ENCODE measurements around the gene INPP4A.
"Not testable (repeated sequence)": the region's sequence is repeated elsewhere in the genome, so short reads cannot be mapped to it uniquely, and the experiment has no call there.

The INPP4A gene

GRCh38 chr2:98444436-98445176, at the start of gene INPP4A:
Gene INPP4A, plus strand, starts transcription at chr2:98444858. Its CDS starts 75,191 bp downstream, at chr2:98520049.
- peak; percentile 75 to 90 (median 83) for DNase-seq

GRCh38 chr2:98395977-98396376, 48.7 kb upstream of the INPP4A start:
- no peak for DNase-seq

DNA sequence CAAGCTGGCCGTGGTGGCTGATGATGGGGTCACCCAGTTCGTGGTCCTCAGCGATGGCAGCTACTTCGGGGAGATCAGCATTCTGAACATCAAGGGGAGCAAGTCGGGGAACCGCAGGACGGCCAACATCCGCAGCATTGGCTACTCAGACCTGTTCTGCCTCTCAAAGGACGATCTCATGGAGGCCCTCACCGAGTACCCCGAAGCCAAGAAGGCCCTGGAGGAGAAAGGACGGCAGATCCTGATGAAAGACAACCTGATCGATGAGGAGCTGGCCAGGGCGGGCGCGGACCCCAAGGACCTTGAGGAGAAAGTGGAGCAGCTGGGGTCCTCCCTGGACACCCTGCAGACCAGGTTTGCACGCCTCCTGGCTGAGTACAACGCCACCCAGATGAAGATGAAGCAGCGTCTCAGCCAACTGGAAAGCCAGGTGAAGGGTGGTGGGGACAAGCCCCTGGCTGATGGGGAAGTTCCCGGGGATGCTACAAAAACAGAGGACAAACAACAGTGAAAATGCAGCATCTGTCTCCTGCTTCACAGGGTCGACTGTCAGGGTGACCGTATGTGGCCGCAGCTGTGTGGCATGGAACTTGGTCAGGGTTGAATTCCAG, 47.8 kb upstream of the INPP4A start:
- DNase-seq = no peak

DNA sequence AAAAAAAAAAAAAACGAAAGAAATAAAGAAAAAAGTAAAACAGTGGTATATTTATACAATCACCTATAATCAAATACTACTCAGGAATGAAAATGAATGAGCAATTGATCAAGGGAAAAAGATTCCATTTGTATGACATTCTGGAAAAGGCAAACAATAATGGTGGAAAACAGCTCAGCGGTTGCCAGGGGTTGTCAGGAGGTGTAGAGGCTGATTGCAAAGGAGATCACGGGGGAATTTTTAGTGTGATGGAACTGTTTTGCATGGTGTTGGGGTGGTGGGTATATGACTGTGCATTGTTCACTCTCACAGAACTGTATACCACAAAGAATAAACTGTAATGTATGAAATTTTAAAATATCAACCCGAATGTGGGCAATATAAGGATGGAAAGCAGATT, 45.5 kb upstream of the INPP4A start:
- no peak for DNase-seq

DNA sequence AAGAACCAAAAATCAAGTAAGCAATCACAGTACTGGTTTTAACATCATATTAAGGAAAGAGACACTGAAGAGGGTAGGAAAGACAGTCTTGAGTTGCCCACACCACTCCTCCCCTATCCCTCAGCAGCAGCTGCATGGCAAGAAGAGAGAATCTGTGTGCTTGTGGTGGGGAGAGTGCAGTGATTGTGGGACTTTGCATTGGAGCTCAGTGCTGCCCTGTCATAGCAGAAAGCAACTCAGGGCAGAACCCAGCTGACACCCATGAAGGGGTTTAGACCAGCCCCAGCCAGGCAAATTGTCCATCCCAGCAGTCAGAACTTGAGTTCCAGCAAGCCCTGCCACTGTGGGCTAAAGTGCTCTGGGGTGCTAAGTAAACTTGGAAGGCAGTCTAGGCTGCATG, 40.8 kb upstream of the INPP4A start:
- no peak for DNase-seq

GRCh38 chr2:98404556-98405250, 40.0 kb upstream of the INPP4A start:
- no peak for DNase-seq

- no peak for DNase-seq
Observed at GRCh38 chr2:98405301-98405700, 39.4 kb upstream of the INPP4A start.

DNA sequence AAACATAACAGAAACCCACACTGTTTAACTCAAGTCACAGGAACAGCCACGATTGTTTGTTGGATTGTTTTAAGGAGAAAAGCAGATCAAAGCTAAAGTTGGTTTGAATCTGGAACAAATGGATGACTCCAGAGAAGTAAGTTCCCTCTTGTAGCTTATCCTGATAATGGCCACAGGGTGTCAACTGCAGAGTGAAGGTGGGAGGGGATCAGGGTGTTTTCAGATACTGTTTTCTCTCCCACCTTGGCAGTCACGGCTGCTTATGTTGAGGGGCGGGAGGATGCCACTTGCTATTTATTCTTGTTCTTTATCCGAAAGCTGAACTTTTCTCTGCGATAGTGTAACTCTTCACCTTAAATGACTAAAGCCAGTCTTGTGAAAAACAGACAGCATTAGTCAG, 36.5 kb upstream of the INPP4A start:
- no peak for DNase-seq

GRCh38 chr2:98412751-98413458, 31.8 kb upstream of the INPP4A start:
- DNase-seq = peak; percentile 78 to 89 (median 86)

DNA sequence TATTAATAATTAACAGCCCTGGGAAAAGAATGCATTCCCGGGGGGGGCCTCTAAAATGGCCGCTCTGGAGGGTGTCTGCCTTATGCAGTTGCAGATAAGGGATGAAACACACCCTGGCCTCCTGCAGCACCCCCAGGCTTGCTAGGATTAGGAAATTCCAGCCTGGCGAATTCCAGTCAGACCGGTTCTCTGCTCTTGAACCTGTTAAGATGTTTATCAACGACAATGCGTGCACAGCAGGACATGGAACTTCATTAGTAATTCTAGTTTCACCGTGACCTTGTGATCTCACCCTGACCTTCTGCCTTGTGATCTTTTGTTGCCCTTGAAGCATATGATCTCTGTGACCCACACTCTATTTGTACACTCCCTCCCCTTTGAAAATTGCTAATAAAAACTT, 30.4 kb upstream of the INPP4A start:
- not testable (repeated sequence) for DNase-seq

DNA sequence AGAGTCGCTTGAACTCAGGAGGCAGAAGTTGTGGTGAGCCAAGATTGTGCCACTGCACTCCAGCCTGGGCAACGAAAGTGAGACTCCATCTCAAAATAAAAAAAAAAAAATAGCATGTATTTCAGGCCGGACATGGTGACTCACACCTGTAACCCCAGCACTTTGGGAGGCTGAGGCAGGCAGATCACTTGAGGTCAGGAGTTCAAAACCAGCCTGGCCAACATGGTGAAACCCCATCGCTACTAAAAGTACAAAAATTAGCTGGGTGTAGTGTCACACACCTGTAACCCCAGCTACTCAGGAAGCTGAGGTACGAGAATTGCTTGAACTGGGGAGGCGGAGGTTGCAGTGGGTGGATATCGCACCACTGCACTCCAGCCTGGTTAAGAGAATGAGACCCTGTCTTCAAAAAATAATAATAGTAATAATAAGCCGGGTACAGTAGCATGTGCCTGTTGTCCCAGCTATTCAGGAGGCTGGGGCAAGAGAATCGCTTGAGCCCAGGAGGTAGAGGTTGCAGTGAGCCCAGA, 28.9 kb upstream of the INPP4A start:
- not testable (repeated sequence) for DNase-seq

DNA sequence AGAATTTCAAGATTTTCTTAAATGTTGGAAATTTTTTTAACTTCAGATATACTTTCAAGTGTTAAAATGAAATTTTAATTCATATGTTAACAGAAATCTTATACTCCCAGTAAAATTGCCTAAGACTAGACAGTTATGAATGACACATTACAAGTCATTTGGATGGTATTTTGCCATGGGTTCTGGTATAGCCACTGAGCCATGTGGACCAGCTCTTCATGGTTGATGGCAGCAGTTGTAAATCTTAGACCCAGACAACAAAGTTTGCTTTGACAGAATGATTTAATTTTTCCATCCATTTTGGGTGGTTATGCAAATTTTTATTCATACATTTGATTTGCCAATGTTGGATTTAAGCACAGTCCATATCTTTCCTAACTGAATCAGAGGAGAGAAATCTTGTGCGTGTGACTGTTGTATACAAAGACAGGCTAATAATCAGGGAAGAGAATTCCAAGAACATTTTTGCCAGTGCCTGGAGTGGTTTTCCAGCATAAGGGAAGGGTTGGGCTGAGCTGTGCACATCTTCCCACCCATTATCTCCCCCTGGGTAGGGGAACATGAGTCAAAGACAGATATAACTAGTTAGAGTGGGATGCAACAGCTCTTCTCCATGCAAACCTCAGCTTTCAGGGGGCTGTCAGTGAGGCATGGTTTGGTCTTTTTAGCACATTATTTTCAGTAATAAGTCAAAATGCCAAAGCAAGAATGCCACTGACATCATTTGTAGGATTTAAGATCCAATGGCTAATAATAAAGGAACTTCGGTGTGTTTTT, 28.1 kb upstream of the INPP4A start:
- no peak for DNase-seq

- DNase-seq = no peak
Observed at GRCh38 chr2:98419544-98419943, 25.1 kb upstream of the INPP4A start.

DNA sequence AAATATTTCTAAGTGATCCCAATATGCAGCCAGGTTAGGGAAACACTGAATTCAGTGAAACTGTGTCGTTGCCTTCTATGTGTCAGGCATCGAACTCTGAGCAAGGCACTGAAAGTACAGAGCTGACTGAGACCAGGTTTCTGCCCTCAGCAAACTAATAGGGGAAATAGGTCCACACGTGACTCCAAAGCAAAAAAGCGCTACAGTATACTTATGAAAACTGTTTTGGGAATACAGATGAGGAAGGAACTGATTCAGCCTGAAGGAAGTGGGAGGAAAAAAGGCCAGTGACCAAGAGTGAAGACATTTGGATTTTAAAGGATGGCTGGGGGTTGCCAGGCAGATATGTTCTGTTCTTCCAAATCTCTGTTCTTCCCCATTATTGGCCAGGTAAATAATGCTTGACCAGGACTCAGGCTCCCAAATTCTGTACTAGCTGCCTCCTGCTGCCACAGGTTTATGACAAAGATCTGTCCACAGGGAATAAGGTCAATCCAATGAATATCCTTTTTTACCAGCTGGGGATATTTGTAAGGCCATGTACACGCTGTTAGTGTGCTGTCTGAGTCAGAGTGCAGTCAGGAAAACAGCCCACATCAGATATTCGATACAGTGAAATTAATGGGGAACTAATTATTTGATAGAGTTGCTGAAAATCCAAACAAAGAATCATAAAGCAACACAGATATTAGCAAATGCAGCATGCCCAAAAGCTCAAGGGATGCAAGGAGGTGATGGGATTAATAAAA, 24.5 kb upstream of the INPP4A start:
- DNase-seq = peak in 2 of 3 donors; percentile 49 to 70

DNA sequence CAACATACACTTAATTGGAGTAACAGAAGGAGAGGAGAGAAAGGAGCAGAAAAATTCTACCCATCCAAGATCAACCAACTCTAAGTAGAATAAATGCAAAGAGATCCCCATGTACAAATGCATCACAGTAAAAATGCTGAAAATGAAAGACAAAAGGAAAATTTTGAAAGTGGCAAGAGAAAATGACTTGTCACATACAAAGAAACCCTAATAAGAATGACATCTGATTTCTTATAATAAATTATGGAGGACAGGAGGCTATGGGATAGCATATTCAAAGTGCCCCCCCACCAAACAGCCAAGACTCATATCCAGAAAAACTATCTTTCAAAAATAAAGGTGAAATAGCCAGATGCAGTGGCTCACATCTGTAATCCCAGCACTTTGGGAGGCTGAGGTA, 22.2 kb upstream of the INPP4A start:
- no peak for DNase-seq

- no peak for DNase-seq
Observed at GRCh38 chr2:98426771-98427170, 17.9 kb upstream of the INPP4A start.

DNA sequence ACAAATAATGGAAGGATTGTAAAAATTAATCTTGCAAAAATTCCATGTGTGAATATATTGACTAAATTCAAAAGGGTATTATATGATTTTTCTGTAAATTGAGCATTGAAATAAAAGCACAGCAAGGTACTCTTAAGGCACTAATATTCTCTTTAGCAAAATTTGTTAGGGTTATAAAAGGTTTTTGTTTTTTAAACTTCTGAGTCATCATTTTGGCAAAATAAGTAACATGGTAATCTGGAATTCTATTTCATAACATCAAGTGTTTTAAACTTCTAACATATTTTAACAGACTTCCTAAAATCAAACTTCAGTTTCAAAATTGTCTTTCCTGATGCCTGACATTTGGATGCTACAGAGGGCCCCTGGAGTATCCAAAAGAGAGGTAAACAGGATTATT, 12.5 kb upstream of the INPP4A start:
- no peak for DNase-seq

GRCh38 chr2:98433363-98433964, 11.2 kb upstream of the INPP4A start:
- DNase-seq = no peak

DNA sequence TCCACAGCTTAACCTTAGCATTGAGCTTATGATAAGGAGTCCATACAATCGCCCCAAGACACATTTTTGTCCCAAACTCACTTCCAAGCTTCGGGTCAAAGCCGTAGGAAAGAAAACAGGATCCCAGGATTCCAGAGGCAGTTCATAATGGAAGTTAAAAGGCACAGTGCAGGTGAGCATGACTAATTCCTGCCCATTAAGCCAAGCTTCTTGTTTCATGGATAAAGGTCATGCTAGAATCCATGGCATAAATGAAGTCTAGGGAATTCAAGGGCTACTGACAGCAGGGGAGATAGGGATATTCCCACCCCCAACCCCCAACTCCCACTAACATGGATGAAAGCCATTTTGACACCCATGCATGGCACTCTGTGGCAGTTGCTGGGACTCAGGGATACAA, 10.2 kb upstream of the INPP4A start:
- DNase-seq = no peak

DNA sequence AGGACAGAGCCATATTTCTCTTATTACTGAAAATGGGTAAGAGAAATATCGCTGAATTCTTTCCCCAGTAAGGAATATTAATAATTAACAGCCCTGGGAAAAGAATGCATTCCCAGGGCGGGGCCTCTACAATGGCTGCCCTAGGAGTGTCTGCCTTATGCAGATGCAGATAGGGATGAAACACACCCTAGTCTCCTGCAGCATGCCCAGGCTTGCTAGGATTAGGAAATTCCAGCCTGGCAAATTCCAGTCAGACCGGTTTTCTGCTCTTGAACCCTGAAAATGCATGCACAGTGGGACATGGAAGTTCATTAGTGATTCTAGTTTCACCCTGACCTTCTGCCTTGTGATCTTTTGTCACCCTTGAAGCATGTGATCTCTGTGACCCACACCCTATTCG, 9.0 kb upstream of the INPP4A start:
- not testable (repeated sequence) for DNase-seq

GRCh38 chr2:98436734-98437133, 7.9 kb upstream of the INPP4A start:
- DNase-seq = no peak
